Dedifferentiated amniotic fluid mesenchymal stem cell (primary cell): ENCODE data around the gene KBTBD7.
"Not testable (repeated sequence)": the region's sequence is repeated elsewhere in the genome, so short reads cannot be mapped to it uniquely, and the experiment has no call there.

Experiments
- DNase-seq: peaks from one replicate; pipeline ENCODE4 v3.0.0-alpha.2; 2016; ENCODE audit errors: extremely low spot score

Gene KBTBD7

DNA sequence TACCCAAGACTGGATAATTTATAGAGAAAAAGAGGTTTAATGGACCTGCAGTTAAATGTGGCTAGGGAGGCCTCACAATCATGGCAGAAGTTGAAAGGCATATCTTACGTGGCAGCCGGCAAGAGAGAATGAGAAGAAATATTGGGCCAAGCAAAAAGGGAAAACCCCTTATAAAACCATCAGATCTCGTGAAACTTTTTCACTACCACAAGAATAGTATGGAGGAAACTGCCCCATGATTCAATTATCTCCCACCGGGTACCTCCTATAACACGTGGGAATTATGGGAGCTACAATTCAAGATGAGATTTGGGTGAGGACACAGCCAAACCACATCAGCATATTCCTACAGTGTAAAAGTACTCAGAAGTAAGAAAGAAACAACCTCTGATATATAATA is 4.7 kb upstream of the KBTBD7 start:
- DNase-seq = no peak

GRCh38 chr13:41196620-41197019 is 2.3 kb upstream of the KBTBD7 start:
- DNase-seq = no peak

- DNase-seq = no peak
Measured at GRCh38 chr13:41196011-41196410, 1.6 kb upstream of the KBTBD7 start.

GRCh38 chr13:41193469-41193868 is 900 bp downstream of the KBTBD7 start:
- DNase-seq = no peak

DNA sequence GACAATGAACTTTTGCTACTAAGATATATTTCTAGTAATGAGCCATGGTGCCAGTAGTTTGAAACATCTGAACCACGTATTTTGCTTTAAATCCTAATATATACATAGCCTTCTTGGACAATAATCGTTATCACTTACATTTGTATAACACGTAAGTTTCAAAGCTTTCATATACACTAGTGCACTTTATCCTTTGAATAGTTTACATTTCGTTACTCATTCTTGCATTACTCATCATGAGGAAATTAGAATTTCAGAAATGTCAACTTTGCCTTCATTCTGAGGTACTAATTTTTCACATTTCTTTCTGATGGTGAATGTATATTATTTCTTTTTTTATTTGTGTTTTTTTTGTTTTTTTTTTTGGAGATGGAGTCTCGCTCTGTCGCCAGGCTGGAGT is 5.8 kb downstream of the KBTBD7 start:
- peak; percentile 22 for DNase-seq

DNA sequence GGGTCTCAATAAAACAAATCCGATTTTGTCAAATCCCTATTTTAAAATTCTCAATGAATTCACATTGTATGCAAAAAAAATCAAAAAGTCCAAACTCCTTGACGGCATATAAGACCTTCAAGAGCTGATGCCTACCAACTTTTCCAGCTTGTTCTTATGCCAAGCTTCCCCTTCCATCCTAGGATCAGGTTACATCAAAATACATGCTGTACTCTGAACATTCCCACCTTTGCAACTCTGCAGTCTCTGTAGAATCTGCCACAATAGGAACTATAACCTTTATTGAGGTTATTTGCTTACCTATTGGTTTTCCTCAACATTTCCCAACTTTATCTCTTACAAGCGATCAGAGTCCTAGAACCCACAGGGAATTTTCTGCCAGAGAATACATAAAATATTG is 7.9 kb downstream of the KBTBD7 start:
- DNase-seq = no peak

- no peak for DNase-seq
Measured at GRCh38 chr13:41182231-41182630, 12.1 kb downstream of the KBTBD7 start.

DNA sequence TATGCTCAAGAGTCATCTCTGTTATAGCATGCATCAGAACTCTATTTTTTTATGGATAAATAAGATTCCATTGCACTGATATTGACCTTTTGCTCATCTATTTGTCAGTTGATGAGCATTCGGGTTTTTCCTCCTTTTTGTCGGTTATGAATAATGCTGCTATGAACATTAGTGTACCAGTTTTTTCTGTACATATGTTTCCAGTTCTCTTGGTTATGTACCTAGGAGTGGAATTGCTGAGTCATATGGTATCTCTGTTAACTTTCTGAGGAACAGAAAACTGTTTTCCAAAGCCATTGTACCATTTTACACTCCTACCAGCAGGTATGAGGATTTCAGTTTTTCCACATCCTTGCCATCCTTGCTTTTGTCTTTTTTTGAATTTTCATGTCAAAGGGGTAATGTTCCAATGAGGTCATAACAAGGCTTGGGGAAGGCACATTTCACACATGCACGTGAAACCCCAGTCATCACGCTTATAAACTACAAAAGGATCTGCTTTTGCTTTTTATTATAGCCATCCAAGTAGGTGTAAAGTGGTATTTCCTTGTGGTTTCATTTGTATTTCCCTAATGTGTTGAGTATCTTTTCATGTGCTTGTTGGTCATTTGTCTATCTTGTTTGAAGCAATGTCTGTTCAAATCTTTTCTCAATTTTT is 14.6 kb downstream of the KBTBD7 start:
- DNase-seq = peak; percentile 49

- DNase-seq = no peak
Measured at GRCh38 chr13:41178040-41178439, 16.3 kb downstream of the KBTBD7 start.

- no peak for DNase-seq
Measured at GRCh38 chr13:41177616-41178015, 16.8 kb downstream of the KBTBD7 start.

GRCh38 chr13:41175576-41175975 is 18.8 kb downstream of the KBTBD7 start:
- not testable (repeated sequence) for DNase-seq

DNA sequence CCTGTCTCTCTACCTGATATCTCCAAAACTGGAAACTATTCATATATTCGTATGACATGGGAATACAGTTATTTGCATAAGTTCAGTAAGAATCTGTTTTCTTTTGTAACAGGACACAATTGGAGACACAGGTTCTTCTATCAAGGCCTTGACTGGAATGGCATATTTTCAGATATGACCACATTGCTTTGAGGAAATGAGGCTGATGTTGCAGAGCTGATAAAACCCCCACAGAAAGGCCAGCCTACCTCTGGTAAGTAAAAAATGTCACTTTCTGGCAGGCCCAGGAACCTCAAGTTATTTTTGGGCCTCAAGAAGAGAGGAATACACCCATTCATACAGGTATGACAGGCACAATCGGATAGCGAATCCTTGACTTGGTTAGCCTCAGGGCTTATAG is 32.2 kb downstream of the KBTBD7 start:
- DNase-seq = no peak

- DNase-seq = no peak
Measured at GRCh38 chr13:41159174-41159573, 35.2 kb downstream of the KBTBD7 start.

DNA sequence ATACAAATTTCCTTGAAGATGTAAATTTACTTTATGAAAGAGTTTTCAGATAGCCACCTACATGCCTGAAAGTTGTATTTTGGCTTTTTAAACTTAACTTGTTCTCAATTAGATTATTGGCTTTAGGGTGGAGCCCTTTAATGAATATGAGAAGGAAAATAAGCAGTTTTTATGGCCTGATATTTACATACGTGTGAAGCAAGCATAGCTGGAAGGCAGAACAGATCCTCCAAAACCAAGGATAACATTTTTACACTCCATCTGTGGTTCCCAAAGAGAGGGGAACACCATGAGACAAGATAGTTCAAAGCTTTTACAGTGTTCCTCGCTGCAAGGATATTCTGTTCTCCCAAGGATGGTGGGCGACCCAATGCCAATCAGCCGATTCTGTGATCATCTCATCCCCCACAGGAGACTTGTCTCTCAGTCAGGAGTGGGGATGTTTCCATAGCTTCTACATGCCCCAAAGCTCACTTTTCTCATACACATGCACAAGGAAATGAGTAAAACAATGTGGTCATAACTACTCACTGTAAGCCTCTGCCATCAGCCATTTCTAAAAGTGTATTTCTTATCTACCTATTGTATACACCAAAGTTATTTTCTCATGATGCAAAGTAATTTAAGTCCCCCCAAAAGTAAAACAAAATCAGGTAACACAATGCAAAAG is 37.2 kb downstream of the KBTBD7 start:
- no peak for DNase-seq

DNA sequence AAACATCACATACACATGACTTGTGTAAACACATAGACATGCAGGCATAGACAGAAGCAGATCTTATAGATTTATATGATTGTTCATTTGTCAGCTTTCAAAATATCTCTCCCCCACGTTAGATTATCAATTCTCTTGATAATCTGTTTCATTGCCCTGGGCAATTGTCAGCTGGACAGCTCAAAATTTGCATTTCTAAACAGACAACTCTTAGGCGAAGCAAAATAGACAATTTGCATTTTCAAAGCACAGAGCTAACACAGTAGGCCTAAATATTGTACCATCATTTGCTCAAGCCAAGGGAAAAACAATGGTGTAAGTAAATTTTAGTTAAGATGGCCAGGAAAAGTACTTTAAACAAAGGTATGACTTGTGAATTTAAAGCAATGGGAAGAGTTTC is 37.7 kb downstream of the KBTBD7 start:
- DNase-seq = no peak

DNA sequence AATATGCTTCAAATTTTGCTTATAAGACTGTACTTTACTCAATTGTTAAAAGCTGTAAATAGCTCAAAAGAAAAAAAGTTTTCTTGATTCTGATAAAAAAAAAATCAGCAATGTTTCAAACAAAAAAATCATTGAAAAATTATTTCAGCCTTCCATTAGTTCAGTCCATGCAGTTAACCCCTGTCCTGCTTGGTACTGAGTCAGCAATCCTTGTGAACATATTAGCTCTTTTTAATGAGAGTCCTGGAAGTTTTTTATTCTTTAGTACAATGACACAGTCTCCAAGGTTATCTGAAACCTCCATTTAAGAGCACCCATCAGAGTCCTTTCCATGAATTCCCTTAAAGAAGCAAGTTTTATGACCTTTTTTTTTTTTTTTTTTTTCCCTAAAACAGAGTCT is 40.3 kb downstream of the KBTBD7 start:
- no peak for DNase-seq

DNA sequence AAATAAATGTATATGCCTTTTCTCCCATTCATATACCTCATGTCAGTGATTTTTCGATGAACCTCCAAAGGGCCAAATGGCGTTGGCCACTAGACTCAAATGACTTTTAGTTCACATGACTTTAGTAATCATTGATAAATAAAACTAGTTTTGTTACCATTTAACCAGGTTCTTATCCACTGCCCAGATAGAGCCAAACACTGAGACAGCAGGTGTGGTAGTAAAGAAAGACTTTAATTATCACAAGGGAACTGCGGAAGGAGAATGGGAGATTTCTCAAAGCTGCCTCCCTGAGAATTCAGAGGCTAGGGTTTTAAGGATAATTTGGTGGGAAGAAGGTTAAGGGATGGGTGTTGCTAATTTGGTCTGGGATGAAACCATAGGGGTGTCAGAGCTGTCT is 42.4 kb downstream of the KBTBD7 start:
- no peak for DNase-seq

DNA sequence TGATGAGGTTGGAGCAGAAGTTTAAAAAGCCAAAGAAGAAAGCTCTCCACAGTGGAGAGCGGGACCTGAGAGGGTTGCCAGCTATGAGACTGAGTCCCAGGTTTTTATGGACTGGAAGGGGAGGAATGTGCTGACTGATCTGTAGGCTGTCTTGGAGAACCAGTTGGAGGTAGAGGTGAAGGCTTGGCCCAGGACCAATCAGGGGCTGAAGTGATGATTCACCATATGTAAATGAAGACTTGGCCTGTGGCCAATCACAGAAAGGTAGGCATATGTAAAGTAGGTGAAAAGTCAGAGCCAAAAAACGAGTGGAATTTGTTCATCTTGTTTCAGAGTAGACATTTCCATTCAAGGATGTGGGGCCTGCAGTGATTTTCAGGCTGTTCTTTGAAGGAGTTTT is 44.3 kb downstream of the KBTBD7 start:
- no peak for DNase-seq

DNA sequence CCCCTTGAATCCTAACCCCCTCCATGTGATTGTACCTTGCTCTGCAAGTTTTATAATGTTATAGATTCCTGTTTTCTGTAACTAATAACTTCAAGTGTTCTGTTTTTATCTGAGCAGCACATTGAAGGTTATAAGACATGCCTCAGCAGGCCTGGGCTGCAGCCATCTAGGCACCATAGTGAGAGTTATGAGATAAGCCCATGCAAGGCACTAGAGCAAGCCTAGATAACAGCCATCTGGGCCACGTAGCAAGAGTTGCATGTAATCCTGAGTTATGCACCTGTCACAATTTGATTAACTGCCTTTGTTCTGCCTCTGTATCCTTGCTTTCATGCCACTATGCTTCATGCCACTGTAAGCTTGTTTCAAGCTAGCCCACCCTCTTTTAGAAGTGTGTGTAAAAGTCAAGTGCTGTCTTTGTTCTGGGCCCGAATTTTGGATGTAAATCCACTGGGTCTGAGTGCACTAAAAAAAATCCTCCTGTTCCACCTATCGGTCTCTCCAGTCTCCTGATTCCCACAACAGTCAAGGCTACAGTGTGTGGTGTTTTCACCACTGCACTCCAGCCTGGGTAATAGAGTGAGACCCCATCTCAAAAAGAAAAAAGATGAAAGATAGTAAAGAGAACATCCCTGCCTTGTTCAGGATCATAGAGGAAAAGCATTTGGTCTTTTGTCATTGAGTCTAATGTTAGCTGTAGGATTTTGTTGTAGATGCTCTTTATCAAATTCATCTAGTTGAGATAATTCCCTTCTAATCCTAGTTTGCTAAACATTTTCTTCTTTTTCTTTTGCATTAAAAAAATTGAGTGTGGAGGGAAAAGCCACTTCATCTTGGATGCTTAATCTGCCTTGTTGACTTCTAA is 45.7 kb downstream of the KBTBD7 start:
- DNase-seq = no peak

DNA sequence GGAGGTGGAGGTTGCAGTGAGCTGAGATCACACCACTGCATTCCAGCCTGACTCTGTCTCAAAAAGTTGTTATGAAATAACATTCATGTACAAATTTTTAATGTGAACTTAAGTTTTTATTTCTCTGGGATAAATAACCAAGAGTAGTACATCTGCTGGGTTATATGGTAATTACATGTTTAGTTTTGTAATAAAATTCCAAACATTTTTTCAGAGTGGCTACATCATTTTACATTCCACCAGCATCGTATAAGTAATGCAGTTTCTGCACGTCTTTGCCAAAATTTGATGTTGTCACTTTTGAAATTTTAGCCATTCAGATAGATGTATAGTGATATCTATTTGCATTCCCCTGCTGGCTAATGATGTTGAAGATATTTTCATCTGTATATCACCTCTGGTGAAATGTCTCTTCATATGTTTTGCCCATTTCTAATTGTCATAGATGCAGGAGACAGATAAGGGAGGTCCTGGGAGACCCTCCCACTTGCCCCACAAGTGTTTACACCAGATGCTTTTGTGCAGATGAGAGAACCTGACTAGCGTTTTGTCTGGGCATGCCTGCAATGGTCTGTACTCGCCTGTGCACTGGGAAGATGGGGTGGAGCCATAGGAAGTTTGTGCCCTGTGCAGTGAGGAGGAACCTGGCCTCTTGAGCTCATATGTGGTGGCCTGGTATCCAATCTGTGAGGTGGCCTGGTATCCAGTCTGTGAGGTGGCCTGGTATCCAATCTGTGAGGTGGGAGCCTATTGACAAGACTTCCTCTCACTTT is 49.0 kb downstream of the KBTBD7 start:
- DNase-seq = peak; percentile 73

DNA sequence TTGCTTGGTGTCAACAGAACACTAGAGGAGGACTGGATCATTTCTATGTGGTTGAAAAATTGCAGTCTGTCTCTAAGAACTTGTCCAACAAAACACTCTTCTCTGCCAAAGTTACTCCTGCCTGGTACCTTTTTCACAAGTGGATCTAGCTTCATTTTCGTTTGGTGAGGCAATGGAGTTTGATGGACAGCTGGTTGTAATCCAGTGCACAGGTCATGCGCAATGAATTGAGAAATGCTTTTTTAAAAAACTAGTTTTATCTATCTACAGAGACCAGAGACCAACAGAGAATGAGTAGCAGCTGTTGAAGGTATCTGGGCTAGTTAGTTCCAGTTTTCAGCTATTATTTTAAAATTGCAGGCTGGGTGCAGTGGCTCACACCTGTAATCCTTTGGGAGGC is 49.8 kb downstream of the KBTBD7 start:
- DNase-seq = no peak
